Amniotic stem cell (primary cell): ENCODE results near the gene FAM237B.
"Not testable (repeated sequence)": the region's sequence is repeated elsewhere in the genome, so short reads cannot be mapped to it uniquely, and the experiment has no call there.

Source experiments
- DNase-seq: peaks from one replicate; lab custom pipeline; 2025; lab: John Stamatoyannopoulos, UW

FAM237B gene

GRCh38 chr7:90320801-90321494 lies at the start of gene FAM237B:
TSS of gene FAM237B (minus strand) at chr7:90321304. CDS start at chr7:90319748, 1,556 bp downstream.
- no peak for DNase-seq

DNA sequence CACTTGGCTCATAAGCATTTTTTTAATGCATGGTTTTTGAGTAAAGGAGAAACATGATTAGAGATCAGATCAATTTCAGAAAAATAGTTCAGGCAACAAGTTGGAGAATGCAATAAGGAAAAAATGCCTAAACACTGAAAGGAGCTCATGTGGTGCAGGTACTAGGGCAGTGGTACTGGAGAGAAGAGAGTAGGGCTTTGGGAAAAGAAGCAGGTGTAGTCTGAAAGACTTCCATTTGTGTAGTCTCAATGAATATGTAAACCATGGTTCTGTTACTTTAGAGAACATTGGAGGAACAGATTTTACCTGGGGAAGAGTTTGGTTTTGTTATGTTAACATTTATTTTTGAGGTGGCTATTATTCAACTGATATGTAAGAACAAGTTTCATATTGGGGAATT lies 30.9 kb upstream of the FAM237B start:
- DNase-seq, result no peak

DNA sequence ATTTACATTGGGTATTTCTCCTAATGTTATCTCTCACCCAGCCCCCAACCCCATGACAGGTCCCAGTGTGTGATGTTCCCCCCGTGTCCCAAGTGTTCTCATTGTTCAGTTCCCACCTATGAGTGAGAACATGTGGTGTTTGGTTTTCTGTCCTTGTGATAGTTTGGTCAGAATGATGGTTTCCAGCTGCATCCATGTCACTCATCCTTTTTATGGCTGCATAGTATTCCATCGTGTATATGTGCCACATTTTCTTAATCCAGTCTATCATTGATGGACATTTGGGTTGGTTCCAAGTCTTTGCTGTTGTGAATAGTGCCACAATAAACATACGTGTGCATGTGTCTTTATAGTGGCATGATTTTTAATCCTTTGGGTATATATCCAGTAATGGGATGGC lies 28.9 kb upstream of the FAM237B start:
- not testable (repeated sequence) for DNase-seq

- no peak for DNase-seq
Observed at GRCh38 chr7:90349305-90349704, 28.2 kb upstream of the FAM237B start.

GRCh38 chr7:90347759-90348158 lies 26.7 kb upstream of the FAM237B start:
- no peak for DNase-seq

GRCh38 chr7:90346336-90347125 lies 25.4 kb upstream of the FAM237B start, which contains the start of gene GTPBP10:
TSS of gene GTPBP10 (plus strand) at chr7:90346716. CDS start at chr7:90346742, 26 bp downstream.
- peak; percentile 87 for DNase-seq

GRCh38 chr7:90345595-90346335 lies 24.7 kb upstream of the FAM237B start:
- DNase-seq, result no peak

- no peak for DNase-seq
Observed at GRCh38 chr7:90345016-90345415, 23.9 kb upstream of the FAM237B start.

DNA sequence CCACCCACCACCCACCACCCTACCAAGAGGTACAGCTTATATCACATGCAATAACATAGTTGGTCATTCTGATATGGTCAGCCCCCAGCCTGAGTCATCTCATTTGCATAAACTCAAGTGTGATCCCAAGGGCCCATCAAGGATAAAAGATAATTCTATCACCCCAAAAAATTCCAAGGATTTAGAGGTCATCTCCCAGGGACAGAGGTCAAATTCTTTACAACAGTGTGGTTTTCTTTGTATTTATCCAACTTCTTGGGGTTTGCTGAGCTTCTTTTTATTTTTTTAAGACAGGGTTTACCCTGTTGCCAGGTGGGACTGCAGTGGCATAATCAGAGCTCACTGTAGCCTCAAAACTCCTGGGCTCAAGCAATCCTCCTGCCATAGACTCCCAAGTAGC lies 16.0 kb upstream of the FAM237B start:
- no peak for DNase-seq

GRCh38 chr7:90334926-90335325 lies 13.8 kb upstream of the FAM237B start:
- DNase-seq, result not testable (repeated sequence)

DNA sequence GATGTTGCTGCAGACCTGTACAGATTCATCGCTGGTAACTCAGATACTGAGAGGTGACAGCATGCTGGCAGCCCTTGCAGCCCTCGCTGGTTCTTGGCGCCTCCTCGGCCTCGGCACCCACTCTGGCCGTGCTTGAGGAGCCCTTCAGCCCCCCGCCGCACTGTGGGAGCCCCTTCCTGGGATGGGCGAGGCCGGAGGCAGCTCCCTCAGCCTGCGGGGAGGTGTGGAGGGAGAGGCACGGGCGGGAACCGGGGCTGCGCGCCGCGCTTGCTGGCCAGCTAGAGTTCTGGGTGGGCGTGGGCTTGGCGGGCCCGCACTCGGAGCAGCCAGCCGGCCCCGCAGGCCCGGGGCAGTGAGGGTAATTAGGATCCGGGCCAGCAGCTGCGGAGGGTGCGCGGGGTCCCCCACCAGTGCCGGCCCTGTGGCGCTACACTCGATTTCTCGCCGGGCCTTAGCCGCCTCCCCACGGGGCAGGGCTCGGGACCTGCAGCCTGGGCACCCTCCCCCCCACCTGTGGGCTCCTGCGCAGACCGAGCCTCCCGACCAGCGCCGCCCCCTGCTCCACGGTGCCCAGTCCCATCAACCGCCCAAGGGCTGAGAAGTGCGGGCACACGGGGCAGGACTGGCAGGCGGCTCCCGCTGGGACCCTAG lies 13.2 kb upstream of the FAM237B start:
- DNase-seq, result no peak

DNA sequence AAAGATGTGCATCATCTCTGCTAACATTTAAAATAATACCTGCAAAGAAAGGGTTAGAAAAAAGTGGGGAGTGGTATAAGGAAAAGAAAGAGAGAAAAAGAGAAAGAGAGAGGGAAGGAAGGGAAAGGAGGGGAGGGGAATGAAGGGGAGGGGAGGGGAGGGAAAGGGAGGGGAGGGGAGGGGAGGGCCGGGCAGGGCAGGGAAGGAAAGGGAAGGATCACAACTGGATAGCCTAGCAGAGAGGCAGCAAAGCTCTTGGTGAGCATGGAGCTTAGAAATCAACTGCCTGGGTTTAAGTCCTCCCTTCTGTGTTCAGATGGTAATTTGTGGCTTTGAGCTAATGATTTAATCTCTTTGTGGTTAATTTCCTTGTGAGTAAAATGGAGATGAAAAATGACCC lies 5.4 kb upstream of the FAM237B start:
- no peak for DNase-seq

- DNase-seq, result no peak
Observed at GRCh38 chr7:90322837-90323236, 1.7 kb upstream of the FAM237B start.

DNA sequence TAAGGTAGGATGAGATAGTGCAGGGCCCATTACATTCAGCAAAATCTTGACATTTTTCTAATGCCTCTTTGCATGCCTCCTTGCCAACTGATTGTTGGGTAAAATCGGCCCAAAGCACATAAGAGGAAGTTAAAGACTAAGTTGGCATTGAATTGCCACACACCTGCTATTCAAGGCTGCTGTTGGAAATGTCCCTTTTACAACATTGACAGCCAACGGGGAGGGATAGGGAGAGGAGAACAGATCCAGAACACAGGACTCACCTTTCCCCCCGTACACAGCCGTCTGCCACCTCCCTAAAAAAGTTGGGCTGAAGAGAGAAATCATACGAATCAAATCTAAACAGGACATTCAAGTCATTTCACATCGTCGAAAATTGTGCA lies 695 bp downstream of the FAM237B start:
- no peak for DNase-seq

DNA sequence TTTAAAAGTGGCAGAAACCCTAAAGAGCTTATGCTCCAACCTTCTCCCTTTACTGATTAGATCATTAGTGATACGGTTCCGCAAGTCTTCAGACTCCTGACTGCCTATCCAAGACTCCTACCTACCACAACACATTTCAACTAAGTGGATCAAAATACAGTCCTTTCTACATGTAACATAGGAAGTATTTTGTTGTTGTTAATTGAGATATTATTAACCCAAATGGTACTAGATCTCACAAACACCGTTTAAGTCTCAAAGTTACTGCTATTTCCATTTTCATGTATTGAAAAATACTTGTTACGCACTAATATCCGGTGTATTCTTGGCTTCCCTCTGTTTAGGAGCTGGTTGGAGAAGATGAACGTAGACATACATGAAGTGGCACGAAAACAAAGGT lies 1.1 kb downstream of the FAM237B start:
- DNase-seq, result no peak

GRCh38 chr7:90313907-90314306 lies 7.2 kb downstream of the FAM237B start:
- DNase-seq, result no peak

DNA sequence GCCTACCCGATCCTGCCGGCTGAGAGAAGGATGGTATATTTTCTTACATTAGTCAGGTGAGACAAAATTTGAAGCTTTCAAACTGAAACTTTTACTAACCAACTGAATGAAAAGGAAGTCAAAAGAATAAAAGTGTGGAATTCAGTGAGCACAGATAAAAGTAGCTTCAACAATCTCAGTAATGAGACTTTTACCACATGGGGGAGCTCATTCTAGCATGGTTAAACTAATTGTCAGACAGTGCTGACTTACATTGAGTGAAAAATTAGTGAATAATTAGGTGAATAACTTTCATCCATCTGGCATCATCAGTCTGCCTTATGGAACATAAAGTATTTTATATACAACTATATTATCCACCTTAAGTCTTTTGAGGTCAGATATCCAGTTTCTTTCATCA lies 8.4 kb downstream of the FAM237B start:
- DNase-seq, result no peak

GRCh38 chr7:90311175-90311574 lies 9.9 kb downstream of the FAM237B start:
- DNase-seq, result no peak

DNA sequence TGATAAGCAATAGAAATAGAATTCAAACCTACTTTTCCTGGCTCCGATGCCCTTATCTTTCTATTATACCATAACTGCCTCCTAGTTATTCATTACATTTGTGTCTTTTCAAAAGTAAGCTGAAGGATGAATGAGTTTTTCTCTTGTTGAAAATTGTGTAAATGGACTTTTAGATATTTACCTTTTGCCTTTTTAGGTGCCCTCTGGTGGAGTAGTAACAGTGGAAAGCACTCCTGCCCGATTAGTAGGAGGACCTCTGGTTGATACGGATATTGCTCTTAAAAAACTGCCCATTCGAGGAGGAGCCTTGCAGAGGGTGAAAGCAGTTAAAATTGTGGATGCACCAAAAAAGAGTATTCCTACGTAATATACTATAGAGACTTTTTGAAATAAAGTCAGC lies 11.2 kb downstream of the FAM237B start:
- DNase-seq, result no peak

GRCh38 chr7:90303241-90303640 lies 17.9 kb downstream of the FAM237B start:
- DNase-seq, result no peak

DNA sequence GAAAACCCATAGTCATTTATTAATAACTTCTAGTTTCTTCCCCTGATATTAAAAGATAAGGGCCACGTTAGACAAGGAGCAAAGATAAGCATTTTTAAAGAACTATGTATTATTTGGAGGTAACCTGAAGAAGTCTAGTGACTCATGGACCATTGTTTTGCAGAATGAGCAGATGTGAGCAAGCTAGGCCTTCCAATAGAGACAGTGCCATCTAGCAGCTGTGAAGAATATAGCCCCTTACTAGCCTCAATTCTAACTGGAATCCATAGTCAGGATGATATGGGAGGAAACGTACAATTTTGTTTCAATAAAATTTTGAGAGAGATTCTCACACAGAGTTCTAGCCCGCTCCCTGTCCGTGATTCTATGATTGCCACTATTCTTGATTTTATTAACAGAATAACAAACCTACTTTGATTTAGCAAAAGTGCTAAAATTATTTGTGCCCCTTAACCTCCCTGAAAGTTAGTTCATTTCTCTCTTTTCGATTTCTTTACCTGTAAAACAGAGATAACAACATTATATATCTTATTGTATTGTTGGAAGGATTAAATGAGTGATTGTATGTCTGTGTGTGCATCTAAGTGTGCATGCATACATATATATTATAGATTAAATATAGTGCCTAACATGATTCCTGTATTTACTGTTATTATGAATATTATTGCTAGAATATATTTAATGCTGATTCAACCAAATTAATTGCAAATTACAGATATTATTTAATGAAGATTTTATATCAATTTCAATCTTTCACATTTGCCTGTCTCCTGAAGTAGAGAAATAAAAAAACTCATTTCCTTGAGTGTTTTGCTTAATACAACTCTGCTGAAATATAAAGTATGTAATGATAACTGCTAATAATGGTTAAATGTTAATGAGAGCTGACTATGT lies 22.7 kb downstream of the FAM237B start:
- DNase-seq, result peak; percentile 31
